Natural killer cell (primary cell): Measurements from ENCODE around the gene EEF1A2. TPM values are rescaled to one million over a fixed set of nuclear protein-coding genes. Genes with fewer than 3 reads are reported as not detected.
A peak's percentile ranks its signal among the peaks of the same experiment; 100 is the strongest.

Experiments
- ATAC-seq, 3 donors: fragments of 150-1000 bp in 2 of 3; fragments of 200-7000 bp in 1 of 3; cut with Tn5 transposase; 1 replicate in 1 of 3; 2 replicates in 2 of 3; pipeline ENCODE4 v1.10.0; 2021; ENCODE audit warnings: mild to moderate bottlenecking in 2 of 3, moderate library complexity in 2 of 3
- DNase-seq, 2 donors: peaks; one replicate each; pipeline versions ENCODE4 v3.0.0 to v3.0.0-alpha.2; 2013 to 2021; ENCODE audit warnings: mixed read lengths in 1 of 2
- H3K27ac ChIP-seq: one replicate; pipeline ENCODE4 v1.5.1; 2013; ENCODE audit warnings: mild to moderate bottlenecking, low read length
- H3K27me3 ChIP-seq: one replicate; pipeline ENCODE4 v1.6.1; 2013; ENCODE audit warnings: low read length; ENCODE audit not compliant: control insufficient read depth, insufficient read depth
- H3K36me3 ChIP-seq: one replicate; pipeline ENCODE4 v1.6.1; 2013; ENCODE audit warnings: low read length; ENCODE audit not compliant: control insufficient read depth, insufficient read depth
- H3K4me1 ChIP-seq: one replicate; pipeline ENCODE4 v1.6.1; 2013; ENCODE audit warnings: low read length; ENCODE audit not compliant: control insufficient read depth, insufficient read depth
- H3K4me3 ChIP-seq: one replicate; pipeline ENCODE4 v1.5.1; 2013; ENCODE audit warnings: low read length
- H3K9me3 ChIP-seq: one replicate; pipeline ENCODE4 v1.6.1; 2013; ENCODE audit warnings: low read length; ENCODE audit not compliant: control insufficient read depth, insufficient read depth
- H3K27ac Mint-ChIP-seq, 2 donors: one replicate each; pipeline ENCODE4 v1.8.0; 2022; ENCODE audit warnings: mild to moderate bottlenecking in 2 of 2, mixed read lengths in 2 of 2, moderate library complexity in 1 of 2
- H3K27me3 Mint-ChIP-seq, 2 donors: one replicate each; pipeline ENCODE4 v1.8.0; 2022; ENCODE audit warnings: low read depth in 2 of 2, mixed read lengths in 2 of 2
- H3K36me3 Mint-ChIP-seq: one replicate; pipeline ENCODE4 v1.8.0; 2022; ENCODE audit warnings: mixed read lengths
- H3K4me1 Mint-ChIP-seq, 2 donors: one replicate each; pipeline ENCODE4 v1.8.0; 2022; ENCODE audit warnings: mixed read lengths in 2 of 2
- H3K4me3 Mint-ChIP-seq: one replicate; pipeline ENCODE4 v1.8.0; 2022; ENCODE audit warnings: mild to moderate bottlenecking, moderate library complexity, mixed read lengths
- H3K9me3 Mint-ChIP-seq, 2 donors: one replicate each; pipeline ENCODE4 v1.8.0; 2022; ENCODE audit warnings: mixed read lengths in 2 of 2
- CTCF ChIP-seq: fragments of 200-600 bp; IDR thresholded peaks from one replicate; pipeline ENCODE4 v1.8.0; 2022; ENCODE audit warnings: antibody characterized with exemption
- WGBS: methylation state at CpG from one replicate; pipeline ENCODE4 v1.1.7; 2013; ENCODE audit warnings: missing lambda C conversion rate; ENCODE audit not compliant: insufficient coverage; 5-methylcytosine and 5-hydroxymethylcytosine counted together
- intact Hi-C: fragments of 100-400 bp; cut with micrococcal nuclease; formaldehyde crosslinking; loops from one replicate; pipeline ENCODE4 v1.14.2; 2022
- total RNA-seq, 4 donors: library from RNA; stranded (reverse); fragments of 120-200 nt in 1 of 4; gene quantifications; one replicate each; pipeline versions ENCODE4 v1.2.3 to v1.2.4, GENCODE V29; 2013 to 2022

Gene EEF1A2
- total RNA-seq, 3 donors from 2014 or later (not counting 1 experiment from before 2014, with no cell fraction given), result 0.14 to 0.86 (median 0.35) TPM

GRCh38 chr20:63543131-63543530 lies 44.2 kb upstream of the EEF1A2 start:
- H3K9me3 ChIP-seq, result no peaks in the 10 kb centered on the region
- 90% methylated on average over 10 of the region's 10 CpGs for WGBS
- ATAC-seq (no peak), DNase-seq (no peak)
- H3K4me3 ChIP-seq, result no peak overlapping the region
- no peak overlapping the region for H3K27ac ChIP-seq
- Mint-ChIP-seq H3K4me3 (no peak overlapping the region), H3K36me3 (no peaks in the 10 kb centered on the region), H3K4me1 (peaks cover 0 to 1% of the 10 kb centered on the region in 2 donors), H3K9me3 (no peaks in the 10 kb centered on the region), H3K27ac (no peak overlapping the region), H3K27me3 (peaks cover 0 to 2% of the 10 kb centered on the region in 2 donors)
- no peak for TF ChIP-seq CTCF
- H3K4me1 ChIP-seq, result peaks cover 23% of the 10 kb centered on the region
- intact Hi-C loops, result no loop called here
- no peaks in the 10 kb centered on the region for H3K36me3 ChIP-seq
- H3K27me3 ChIP-seq, result no peaks in the 10 kb centered on the region

DNA sequence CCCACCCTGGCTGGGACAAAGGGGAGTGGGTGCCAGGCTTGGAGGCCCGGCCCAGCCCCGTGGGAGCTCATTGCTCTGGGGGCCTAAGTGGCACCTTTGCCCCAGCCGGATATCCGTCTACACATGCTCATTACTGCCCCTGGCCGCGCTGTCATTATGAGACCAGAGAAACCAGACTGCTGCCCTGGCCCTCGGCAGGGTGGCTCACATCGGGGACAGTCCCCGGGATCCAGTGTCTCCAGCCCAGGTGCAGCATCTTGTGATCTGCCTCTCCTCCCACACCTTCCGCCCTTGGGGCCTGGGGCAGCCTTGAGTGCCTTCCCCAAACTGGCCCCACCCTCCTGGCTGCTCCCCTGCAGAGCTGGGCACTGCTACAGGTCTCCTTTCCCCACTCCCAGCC lies 43.8 kb upstream of the EEF1A2 start:
- Histone ChIP-seq H3K4me3 (no peak overlapping the region), H3K9me3 (no peaks in the 10 kb centered on the region), H3K4me1 (peaks cover 28% of the 10 kb centered on the region), H3K27me3 (no peaks in the 10 kb centered on the region), H3K27ac (peak overlapping the region; percentile 38), H3K36me3 (no peaks in the 10 kb centered on the region)
- no peak overlapping the region for H3K4me3 Mint-ChIP-seq
- ATAC-seq (no peak), DNase-seq (no peak)
- WGBS, result 82% methylated on average over 10 of the region's 10 CpGs
- TF ChIP-seq CTCF, result no peak
- peaks cover 0 to 2% of the 10 kb centered on the region in 2 donors for H3K27me3 Mint-ChIP-seq
- peaks cover 0 to 5% of the 10 kb centered on the region in 2 donors for H3K4me1 Mint-ChIP-seq
- H3K27ac Mint-ChIP-seq, result no peak overlapping the region
- H3K9me3 Mint-ChIP-seq, result no peaks in the 10 kb centered on the region
- intact Hi-C loops, result no loop called here
- H3K36me3 Mint-ChIP-seq, result no peaks in the 10 kb centered on the region

- peaks cover 0 to 2% of the 10 kb centered on the region in 2 donors for H3K27me3 Mint-ChIP-seq
- ATAC-seq (no peak), DNase-seq (no peak)
- no peaks in the 10 kb centered on the region for H3K27me3 ChIP-seq
- H3K36me3 ChIP-seq, result no peaks in the 10 kb centered on the region
- TF ChIP-seq CTCF, result no peak
- H3K4me1 ChIP-seq, result peaks cover 34% of the 10 kb centered on the region
- WGBS, result 88% methylated on average over 36 of the region's 36 CpGs
- H3K9me3 Mint-ChIP-seq, result no peaks in the 10 kb centered on the region
- H3K27ac ChIP-seq, result peak overlapping the region; percentile 38
- no peak overlapping the region for H3K27ac Mint-ChIP-seq
- intact Hi-C loops, result no loop called here
- H3K36me3 Mint-ChIP-seq, result no peaks in the 10 kb centered on the region
- H3K4me3 ChIP-seq, result no peak overlapping the region
- H3K4me1 Mint-ChIP-seq, result peaks cover 0 to 11% of the 10 kb centered on the region in 2 donors
- H3K9me3 ChIP-seq, result no peaks in the 10 kb centered on the region
- no peak overlapping the region for H3K4me3 Mint-ChIP-seq
These were observed 43.2 kb upstream of the EEF1A2 start for GRCh38 chr20:63542031-63542559.

DNA sequence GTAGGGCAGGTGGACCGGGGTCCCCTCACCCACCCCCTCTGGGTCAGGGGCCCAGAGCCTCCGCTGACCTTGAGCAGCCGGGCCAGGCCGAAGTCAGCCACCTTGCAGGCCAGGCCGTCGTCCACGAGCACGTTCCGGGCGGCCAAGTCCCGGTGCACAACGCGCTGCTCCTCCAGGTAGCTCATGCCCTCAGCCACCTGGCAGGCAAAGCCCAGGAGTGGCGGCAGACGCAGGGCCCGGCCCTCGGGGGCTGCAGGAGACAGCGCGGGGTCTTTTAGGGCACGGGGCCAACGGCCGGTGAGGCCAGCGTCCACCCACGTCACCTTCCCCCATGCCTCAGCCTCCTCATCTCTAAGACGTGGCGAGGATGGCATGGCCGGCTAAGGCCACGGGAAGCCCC lies 42.5 kb upstream of the EEF1A2 start:
- H3K27me3 ChIP-seq, result no peaks in the 10 kb centered on the region
- H3K27ac Mint-ChIP-seq, result no peak overlapping the region
- H3K9me3 Mint-ChIP-seq, result no peaks in the 10 kb centered on the region
- no peak for ATAC-seq
- no peaks in the 10 kb centered on the region for H3K36me3 ChIP-seq
- peaks cover 0 to 19% of the 10 kb centered on the region in 2 donors for H3K4me1 Mint-ChIP-seq
- peaks cover 0 to 2% of the 10 kb centered on the region in 2 donors for H3K27me3 Mint-ChIP-seq
- H3K4me1 ChIP-seq, result peaks cover 41% of the 10 kb centered on the region
- no peak overlapping the region for H3K4me3 ChIP-seq
- H3K27ac ChIP-seq, result no peak overlapping the region
- intact Hi-C loops, result no loop called here
- H3K36me3 Mint-ChIP-seq, result no peaks in the 10 kb centered on the region
- no peaks in the 10 kb centered on the region for H3K9me3 ChIP-seq
- no peak for TF ChIP-seq CTCF
- no peak overlapping the region for H3K4me3 Mint-ChIP-seq
- WGBS, result 97% methylated on average over 28 of the region's 28 CpGs
- no peak for DNase-seq
